T-helper 2 cell treated with Interferon-gamma antibody and Interleukin-4, amounts not matched to agents 5 μg/mL and 100 μg/mL, for 36 hours (primary cell): ENCODE measurements around the gene ABCA7.

Source experiments
- DNase-seq: peaks from one replicate; pipeline ENCODE4 v3.0.0; 2021; ENCODE audit warnings: low spot score
- H3K27ac Mint-ChIP-seq: one replicate; pipeline ENCODE4 v1.8.0; 2021; ENCODE audit warnings: mild to moderate bottlenecking, mixed read lengths
- H3K27me3 Mint-ChIP-seq: one replicate; pipeline ENCODE4 v1.8.0; 2021; ENCODE audit warnings: low read depth, mixed read lengths
- H3K36me3 Mint-ChIP-seq: one replicate; pipeline ENCODE4 v1.8.0; 2021; ENCODE audit warnings: low read depth, mixed read lengths
- H3K4me1 Mint-ChIP-seq: one replicate; pipeline ENCODE4 v1.8.0; 2021; ENCODE audit warnings: low read depth, mixed read lengths
- H3K4me3 Mint-ChIP-seq: one replicate; pipeline ENCODE4 v1.8.0; 2022; ENCODE audit warnings: mild to moderate bottlenecking, moderate library complexity, mixed read lengths
- H3K9me3 Mint-ChIP-seq: one replicate; pipeline ENCODE4 v1.8.0; 2021; ENCODE audit warnings: mixed read lengths

ABCA7 gene

GRCh38 chr19:1057176-1057855 is 17.4 kb downstream of the ABCA7 start:
- Mint-ChIP-seq H3K9me3 (no peaks in the 10 kb centered on the region), H3K27me3 (no peaks in the 10 kb centered on the region), H3K27ac (peak overlapping the region; percentile 64), H3K36me3 (peaks cover 10% of the 10 kb centered on the region), H3K4me1 (peaks cover 12% of the 10 kb centered on the region), H3K4me3 (no peak overlapping the region)
- DNase-seq = no peak

GRCh38 chr19:1058112-1058511 is 18.2 kb downstream of the ABCA7 start:
- Mint-ChIP-seq H3K27me3 (no peaks in the 10 kb centered on the region), H3K36me3 (peaks cover 10% of the 10 kb centered on the region), H3K4me3 (no peak overlapping the region)

GRCh38 chr19:1060689-1061088 is 20.8 kb downstream of the ABCA7 start:
- DNase-seq = no peak
- Mint-ChIP-seq H3K36me3 (peaks cover 10% of the 10 kb centered on the region), H3K27ac (no peak overlapping the region), H3K4me1 (peaks cover 25% of the 10 kb centered on the region), H3K9me3 (no peaks in the 10 kb centered on the region), H3K4me3 (no peak overlapping the region), H3K27me3 (no peaks in the 10 kb centered on the region)

More at GRCh38 chr19:1058112-1058511, 18.2 kb downstream of the ABCA7 start:
- no peak for DNase-seq
- Mint-ChIP-seq H3K9me3 (no peaks in the 10 kb centered on the region), H3K27ac (no peak overlapping the region), H3K4me1 (peaks cover 10% of the 10 kb centered on the region)

GRCh38 chr19:1061987-1062386 is 22.1 kb downstream of the ABCA7 start:
- no peak overlapping the region for H3K27ac Mint-ChIP-seq
- H3K36me3 Mint-ChIP-seq = peaks cover 3% of the 10 kb centered on the region

GRCh38 chr19:1062387-1063029 is 22.6 kb downstream of the ABCA7 start:
- Mint-ChIP-seq H3K36me3 (peaks cover under 1% of the 10 kb centered on the region), H3K27ac (no peak overlapping the region), H3K4me3 (no peak overlapping the region), H3K9me3 (no peaks in the 10 kb centered on the region), H3K4me1 (peaks cover 25% of the 10 kb centered on the region), H3K27me3 (no peaks in the 10 kb centered on the region)
- no peak for DNase-seq

More at GRCh38 chr19:1061987-1062386, 22.1 kb downstream of the ABCA7 start:
- H3K27me3 Mint-ChIP-seq = no peaks in the 10 kb centered on the region
- no peak overlapping the region for H3K4me3 Mint-ChIP-seq
- no peaks in the 10 kb centered on the region for H3K9me3 Mint-ChIP-seq
- H3K4me1 Mint-ChIP-seq = peaks cover 28% of the 10 kb centered on the region
- no peak for DNase-seq

- no peaks in the 10 kb centered on the region for H3K27me3 Mint-ChIP-seq
- peaks cover 19% of the 10 kb centered on the region for H3K4me1 Mint-ChIP-seq
- H3K4me3 Mint-ChIP-seq = no peak overlapping the region
- peak overlapping the region; percentile 10 for H3K27ac Mint-ChIP-seq
- H3K36me3 Mint-ChIP-seq = peaks cover 2% of the 10 kb centered on the region
- H3K9me3 Mint-ChIP-seq = no peaks in the 10 kb centered on the region
- DNase-seq = peak; percentile 67
Observed at GRCh38 chr19:1063030-1063908, 23.4 kb downstream of the ABCA7 start.

GRCh38 chr19:1063909-1064660 is 24.2 kb downstream of the ABCA7 start:
- Mint-ChIP-seq H3K9me3 (no peaks in the 10 kb centered on the region), H3K4me3 (no peak overlapping the region), H3K27me3 (no peaks in the 10 kb centered on the region), H3K36me3 (peaks cover 9% of the 10 kb centered on the region), H3K27ac (no peak overlapping the region), H3K4me1 (peaks cover 23% of the 10 kb centered on the region)
- DNase-seq = no peak

GRCh38 chr19:1064661-1065605 is 25.0 kb downstream of the ABCA7 start:
- Mint-ChIP-seq H3K27me3 (no peaks in the 10 kb centered on the region), H3K4me1 (peaks cover 29% of the 10 kb centered on the region), H3K27ac (peak overlapping the region; percentile 80), H3K4me3 (peak overlapping the region; percentile 66), H3K36me3 (peaks cover 15% of the 10 kb centered on the region), H3K9me3 (no peaks in the 10 kb centered on the region)
- DNase-seq = peak; percentile 76

- no peak for DNase-seq
- Mint-ChIP-seq H3K4me3 (peak overlapping the region; percentile 56), H3K36me3 (peaks cover 20% of the 10 kb centered on the region), H3K27me3 (no peaks in the 10 kb centered on the region), H3K27ac (peak overlapping the region; percentile 50), H3K4me1 (peaks cover 29% of the 10 kb centered on the region), H3K9me3 (no peaks in the 10 kb centered on the region)
Observed at GRCh38 chr19:1065606-1066109, 25.8 kb downstream of the ABCA7 start.

- Mint-ChIP-seq H3K4me3 (peak overlapping the region; percentile 73), H3K4me1 (peaks cover 29% of the 10 kb centered on the region)
- no peak for DNase-seq
Observed at GRCh38 chr19:1066251-1066747, 26.4 kb downstream of the ABCA7 start.

GRCh38 chr19:1066748-1067340 is 26.9 kb downstream of the ABCA7 start, which contains the start of gene ARHGAP45:
TSS of gene ARHGAP45 (plus strand) at chr19:1067167. CDS start at chr19:1067406, 239 bp downstream.
- Mint-ChIP-seq H3K9me3 (no peaks in the 10 kb centered on the region), H3K4me3 (peak within 1 kb of the TSS; percentile 96), H3K27me3 (no peaks in the 10 kb centered on the region), H3K27ac (peak within 1 kb of the TSS; percentile 93), H3K36me3 (peaks cover 23% of the 10 kb centered on the region), H3K4me1 (peaks cover 32% of the 10 kb centered on the region)
- peak; percentile 87 for DNase-seq

More at GRCh38 chr19:1066251-1066747, 26.4 kb downstream of the ABCA7 start:
- H3K27ac Mint-ChIP-seq = peak overlapping the region; percentile 80
- no peaks in the 10 kb centered on the region for H3K9me3 Mint-ChIP-seq
- peaks cover 20% of the 10 kb centered on the region for H3K36me3 Mint-ChIP-seq
- no peaks in the 10 kb centered on the region for H3K27me3 Mint-ChIP-seq
